GM19193 (cell line): ENCODE results near the gene AQP11.

Experiments used
- POLR2A ChIP-seq: IDR thresholded peaks from 4 replicates; pipeline ENCODE4 v1.6.1; 2011; ENCODE audit not compliant: insufficient read depth, insufficient read length; ENCODE audit errors: extremely low read depth

The AQP11 gene

DNA sequence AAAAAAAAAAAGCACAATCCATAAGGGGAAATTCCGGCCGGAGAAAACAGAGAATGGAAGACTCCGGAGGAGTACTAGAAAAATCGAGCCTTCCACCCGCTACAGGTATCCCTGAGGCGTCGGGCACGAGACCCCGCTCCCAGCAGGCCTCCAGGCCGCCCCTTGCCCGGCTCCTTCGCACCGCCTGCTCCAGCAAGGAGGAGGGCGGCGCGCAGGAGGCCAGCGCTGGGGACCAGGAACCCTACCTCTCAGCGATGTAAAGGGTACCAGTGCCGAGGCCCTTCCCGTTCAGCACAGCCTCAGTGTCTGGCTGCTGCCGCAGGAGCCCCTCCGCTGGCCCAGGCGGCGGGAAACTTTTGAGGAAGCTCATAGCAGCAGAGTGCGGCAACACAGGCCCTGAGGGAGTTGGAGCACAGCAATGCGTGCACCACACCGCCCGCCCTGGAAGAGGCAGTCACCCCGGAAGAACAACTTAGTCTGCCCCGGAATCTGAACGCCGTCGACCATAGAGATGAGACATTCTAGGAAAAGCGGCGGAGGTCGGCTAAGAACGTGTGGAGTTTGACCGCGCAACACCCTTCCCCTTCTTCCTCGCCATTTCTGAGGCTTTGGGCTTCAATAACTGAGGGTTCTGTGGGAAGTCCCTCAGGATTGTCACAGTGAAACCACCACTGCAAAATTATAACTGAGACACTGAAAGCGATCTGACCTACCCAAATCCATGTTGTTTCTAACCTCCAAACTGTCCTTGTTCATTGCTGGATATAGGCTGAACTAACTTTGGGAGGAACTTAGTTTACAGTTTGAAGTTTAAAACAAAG is 47.8 kb downstream of the AQP11 start, which contains the start of gene CLNS1A:
TSS of gene CLNS1A (minus strand) at position 450 of the 821 bp plus-strand sequence. CDS start at position 370, 80 bp downstream.
- peak; percentile 92 for TF ChIP-seq POLR2A

DNA sequence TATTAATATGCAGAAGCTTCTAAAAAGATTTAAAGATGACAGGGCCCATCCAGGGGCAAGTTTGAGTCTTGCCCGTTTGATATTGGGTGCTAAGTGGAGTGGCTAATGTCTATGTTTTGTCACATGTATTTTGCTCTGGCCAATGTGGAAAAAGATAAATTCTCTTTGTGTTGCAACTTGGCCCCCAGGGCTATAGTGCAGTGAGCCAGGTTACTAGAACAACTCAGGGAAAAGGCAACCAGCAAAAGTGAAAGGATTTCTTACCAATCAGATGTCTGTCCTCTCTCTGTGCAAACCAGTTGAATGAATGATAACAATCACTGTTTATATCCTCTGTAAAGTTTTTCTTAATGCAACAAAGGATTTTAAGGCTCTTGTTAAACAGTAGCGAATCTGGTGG is 52.5 kb downstream of the AQP11 start:
- no peak for TF ChIP-seq POLR2A

GRCh38 chr11:77644887-77645286 is 55.1 kb downstream of the AQP11 start:
- no peak for TF ChIP-seq POLR2A

- no peak for TF ChIP-seq POLR2A
Observed at GRCh38 chr11:77647654-77648305, 58.0 kb downstream of the AQP11 start.

DNA sequence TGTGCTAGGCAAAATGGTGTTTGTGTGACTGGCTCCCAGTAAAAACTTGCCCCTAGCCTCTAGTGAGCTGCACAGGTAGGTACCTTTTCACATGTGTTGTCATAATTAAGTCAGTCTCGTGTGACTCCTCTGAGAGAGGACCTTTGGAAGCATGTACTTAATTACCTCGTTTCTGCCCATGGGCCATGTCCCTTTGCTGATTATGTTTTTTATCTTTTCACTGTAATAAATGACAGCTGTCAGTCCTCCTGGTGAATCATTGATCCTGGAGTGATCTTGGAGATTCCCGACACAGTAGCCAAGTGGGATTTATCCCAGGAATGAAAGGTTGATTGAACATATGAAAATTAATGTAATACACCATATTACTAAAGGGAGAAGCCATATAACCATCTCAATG is 60.4 kb downstream of the AQP11 start:
- no peak for TF ChIP-seq POLR2A

GRCh38 chr11:77654770-77655434 is 65.1 kb downstream of the AQP11 start:
- TF ChIP-seq POLR2A: no peak

DNA sequence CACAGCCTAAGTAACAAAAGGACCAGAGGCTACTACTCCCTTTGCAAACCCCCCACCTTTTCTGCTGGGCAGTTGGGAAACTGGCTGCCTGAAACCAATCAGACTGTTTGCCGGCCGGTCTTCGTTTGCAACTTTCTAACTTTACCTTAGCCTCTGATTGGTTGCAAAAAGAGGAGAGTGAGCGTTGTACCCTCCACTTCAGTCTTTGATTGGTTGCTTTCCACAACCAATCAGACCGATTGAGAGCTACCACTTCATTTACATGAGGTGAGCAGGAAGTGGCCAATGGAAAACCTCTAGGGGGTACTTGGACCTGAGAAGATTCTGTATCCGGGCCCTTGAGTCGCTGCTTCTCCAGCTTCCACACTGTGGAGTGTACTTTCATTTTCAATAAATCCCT is 66.6 kb downstream of the AQP11 start:
- TF ChIP-seq POLR2A: no peak

- TF ChIP-seq POLR2A: no peak
Observed at GRCh38 chr11:77658213-77659013, 68.7 kb downstream of the AQP11 start.
